Iris pigment epithelial cell (primary cell): ENCODE results near the gene JAKMIP1.
"Not testable (repeated sequence)": the region's sequence is repeated elsewhere in the genome, so short reads cannot be mapped to it uniquely, and the experiment has no call there.

Source experiments
- DNase-seq: peaks from one replicate; pipeline ENCODE4 v3.0.0-alpha.2; 2011; ENCODE audit warnings: low read depth

The JAKMIP1 gene

GRCh38 chr4:6143603-6144181 is 56.7 kb downstream of the JAKMIP1 start:
- no peak for DNase-seq

GRCh38 chr4:6142935-6143602 is 57.3 kb downstream of the JAKMIP1 start:
- no peak for DNase-seq

GRCh38 chr4:6142511-6142910 is 57.8 kb downstream of the JAKMIP1 start:
- no peak for DNase-seq

- DNase-seq, result no peak
These were observed 58.8 kb downstream of the JAKMIP1 start for GRCh38 chr4:6141554-6141953.

- not testable (repeated sequence) for DNase-seq
These were observed 59.3 kb downstream of the JAKMIP1 start for GRCh38 chr4:6141021-6141420.

- no peak for DNase-seq
These were observed 62.6 kb downstream of the JAKMIP1 start for GRCh38 chr4:6137747-6138135.

GRCh38 chr4:6137027-6137746 is 63.2 kb downstream of the JAKMIP1 start:
- no peak for DNase-seq

- peak; percentile 3 for DNase-seq
These were observed 65.6 kb downstream of the JAKMIP1 start for GRCh38 chr4:6134612-6135220.

- no peak for DNase-seq
These were observed 67.6 kb downstream of the JAKMIP1 start for GRCh38 chr4:6132716-6133115.

GRCh38 chr4:6128221-6128850 is 72.0 kb downstream of the JAKMIP1 start:
- DNase-seq, result no peak

- no peak for DNase-seq
These were observed 73.2 kb downstream of the JAKMIP1 start for GRCh38 chr4:6126971-6127745.

GRCh38 chr4:6125103-6125651 is 75.2 kb downstream of the JAKMIP1 start:
- DNase-seq, result no peak

- DNase-seq, result no peak
These were observed 75.8 kb downstream of the JAKMIP1 start for GRCh38 chr4:6124386-6125102.

GRCh38 chr4:6123976-6124375 is 76.4 kb downstream of the JAKMIP1 start:
- DNase-seq, result no peak

- no peak for DNase-seq
These were observed 76.8 kb downstream of the JAKMIP1 start for GRCh38 chr4:6123541-6123940.

- DNase-seq, result no peak
These were observed 77.2 kb downstream of the JAKMIP1 start for GRCh38 chr4:6123116-6123515.

- DNase-seq, result no peak
These were observed 77.9 kb downstream of the JAKMIP1 start for GRCh38 chr4:6122496-6122895.

- no peak for DNase-seq
These were observed 78.4 kb downstream of the JAKMIP1 start for GRCh38 chr4:6121941-6122340.

GRCh38 chr4:6121276-6121850 is 79.0 kb downstream of the JAKMIP1 start:
- DNase-seq, result no peak

- DNase-seq, result no peak
These were observed 80.0 kb downstream of the JAKMIP1 start for GRCh38 chr4:6120361-6120760.
